T-helper 2 cell treated with Interferon-gamma antibody and Interleukin-4, amounts not matched to agents 5 μg/mL and 100 μg/mL, for 36 hours (primary cell): ENCODE data around the gene RBM42.
"Not testable (repeated sequence)": the region's sequence is repeated elsewhere in the genome, so short reads cannot be mapped to it uniquely, and the experiment has no call there.

Experiments
- DNase-seq: peaks from one replicate; pipeline ENCODE4 v3.0.0; 2021; ENCODE audit warnings: low spot score
- H3K27ac Mint-ChIP-seq: one replicate; pipeline ENCODE4 v1.8.0; 2021; ENCODE audit warnings: mild to moderate bottlenecking, mixed read lengths
- H3K27me3 Mint-ChIP-seq: one replicate; pipeline ENCODE4 v1.8.0; 2021; ENCODE audit warnings: low read depth, mixed read lengths
- H3K36me3 Mint-ChIP-seq: one replicate; pipeline ENCODE4 v1.8.0; 2021; ENCODE audit warnings: low read depth, mixed read lengths
- H3K4me1 Mint-ChIP-seq: one replicate; pipeline ENCODE4 v1.8.0; 2021; ENCODE audit warnings: low read depth, mixed read lengths
- H3K4me3 Mint-ChIP-seq: one replicate; pipeline ENCODE4 v1.8.0; 2022; ENCODE audit warnings: mild to moderate bottlenecking, moderate library complexity, mixed read lengths
- H3K9me3 Mint-ChIP-seq: one replicate; pipeline ENCODE4 v1.8.0; 2021; ENCODE audit warnings: mixed read lengths

RBM42 gene

GRCh38 chr19:35628565-35629331 lies at the start of gene RBM42:
Gene RBM42, plus strand, starts transcription at chr19:35629036. Its CDS starts 118 bp downstream, at chr19:35629154.
- H3K4me1 Mint-ChIP-seq: peaks cover 8% of the 10 kb centered on the region
- no peaks in the 10 kb centered on the region for H3K9me3 Mint-ChIP-seq
- peak within 1 kb of the TSS; percentile 99 for H3K27ac Mint-ChIP-seq
- H3K36me3 Mint-ChIP-seq: peaks cover 30% of the 10 kb centered on the region
- peak within 1 kb of the TSS; percentile 99 for H3K4me3 Mint-ChIP-seq
- no peaks in the 10 kb centered on the region for H3K27me3 Mint-ChIP-seq
- DNase-seq: peak; percentile 96

GRCh38 chr19:35582760-35583159 lies 46.1 kb upstream of the RBM42 start:
- H3K27ac Mint-ChIP-seq: no peak overlapping the region
- H3K4me3 Mint-ChIP-seq: no peak overlapping the region
- H3K9me3 Mint-ChIP-seq: peaks cover 2% of the 10 kb centered on the region
- H3K4me1 Mint-ChIP-seq: no peaks in the 10 kb centered on the region
- H3K27me3 Mint-ChIP-seq: peaks cover 9% of the 10 kb centered on the region
- no peaks in the 10 kb centered on the region for H3K36me3 Mint-ChIP-seq
- DNase-seq: no peak

GRCh38 chr19:35585848-35586247 lies 43.0 kb upstream of the RBM42 start, which contains the start of gene PMIS2:
Gene PMIS2, plus strand, starts transcription at chr19:35586173. Its CDS starts 87 bp downstream, at chr19:35586260.
- Mint-ChIP-seq H3K27me3 (peaks cover 9% of the 10 kb centered on the region), H3K9me3 (no peaks in the 10 kb centered on the region)

GRCh38 chr19:35587321-35587720 lies 41.5 kb upstream of the RBM42 start:
- DNase-seq: no peak
- H3K36me3 Mint-ChIP-seq: no peaks in the 10 kb centered on the region
- no peak overlapping the region for H3K27ac Mint-ChIP-seq
- peaks cover under 1% of the 10 kb centered on the region for H3K4me1 Mint-ChIP-seq
- peaks cover 9% of the 10 kb centered on the region for H3K27me3 Mint-ChIP-seq
- no peaks in the 10 kb centered on the region for H3K9me3 Mint-ChIP-seq
- H3K4me3 Mint-ChIP-seq: no peak overlapping the region

More at GRCh38 chr19:35585848-35586247, 43.0 kb upstream of the RBM42 start, which contains the start of gene PMIS2:
- H3K4me1 Mint-ChIP-seq: no peaks in the 10 kb centered on the region
- no peak within 1 kb of the TSS for H3K4me3 Mint-ChIP-seq
- no peak for DNase-seq
- H3K36me3 Mint-ChIP-seq: no peaks in the 10 kb centered on the region
- no peak within 1 kb of the TSS for H3K27ac Mint-ChIP-seq

GRCh38 chr19:35590875-35591274 lies 38.0 kb upstream of the RBM42 start:
- DNase-seq: no peak
- H3K27ac Mint-ChIP-seq: no peak overlapping the region
- H3K36me3 Mint-ChIP-seq: no peaks in the 10 kb centered on the region
- H3K4me3 Mint-ChIP-seq: no peak overlapping the region
- H3K9me3 Mint-ChIP-seq: no peaks in the 10 kb centered on the region
- peaks cover 4% of the 10 kb centered on the region for H3K27me3 Mint-ChIP-seq
- H3K4me1 Mint-ChIP-seq: peaks cover 2% of the 10 kb centered on the region

GRCh38 chr19:35592226-35592625 lies 36.6 kb upstream of the RBM42 start:
- Mint-ChIP-seq H3K36me3 (no peaks in the 10 kb centered on the region), H3K27me3 (no peaks in the 10 kb centered on the region), H3K4me1 (peaks cover 10% of the 10 kb centered on the region), H3K9me3 (no peaks in the 10 kb centered on the region), H3K27ac (no peak overlapping the region), H3K4me3 (no peak overlapping the region)
- DNase-seq: no peak

- H3K36me3 Mint-ChIP-seq, H3K9me3 Mint-ChIP-seq, DNase-seq, H3K4me3 Mint-ChIP-seq, H3K27me3 Mint-ChIP-seq, H3K27ac Mint-ChIP-seq: not testable (repeated sequence)
- peaks cover 10% of the 10 kb centered on the region for H3K4me1 Mint-ChIP-seq
Observed at GRCh38 chr19:35595026-35595425, 33.8 kb upstream of the RBM42 start.

- Mint-ChIP-seq H3K27me3 (peaks cover 8% of the 10 kb centered on the region), H3K27ac (no peak overlapping the region), H3K4me1 (peaks cover 10% of the 10 kb centered on the region)
Observed at GRCh38 chr19:35595928-35596327, 32.9 kb upstream of the RBM42 start.

GRCh38 chr19:35596366-35596999 lies 32.4 kb upstream of the RBM42 start:
- DNase-seq: no peak
- Mint-ChIP-seq H3K4me3 (no peak overlapping the region), H3K4me1 (peaks cover 10% of the 10 kb centered on the region), H3K36me3 (no peaks in the 10 kb centered on the region), H3K9me3 (no peaks in the 10 kb centered on the region), H3K27ac (peak overlapping the region; percentile 48), H3K27me3 (peaks cover 8% of the 10 kb centered on the region)

More at GRCh38 chr19:35595928-35596327, 32.9 kb upstream of the RBM42 start:
- DNase-seq: no peak
- Mint-ChIP-seq H3K36me3 (no peaks in the 10 kb centered on the region), H3K9me3 (no peaks in the 10 kb centered on the region), H3K4me3 (no peak overlapping the region)

- DNase-seq: no peak
- H3K27me3 Mint-ChIP-seq: peaks cover 8% of the 10 kb centered on the region
- H3K4me1 Mint-ChIP-seq: no peaks in the 10 kb centered on the region
- no peaks in the 10 kb centered on the region for H3K36me3 Mint-ChIP-seq
- no peak overlapping the region for H3K4me3 Mint-ChIP-seq
- H3K27ac Mint-ChIP-seq: no peak overlapping the region
- H3K9me3 Mint-ChIP-seq: peaks cover 4% of the 10 kb centered on the region
Observed at GRCh38 chr19:35601971-35602370, 26.9 kb upstream of the RBM42 start.

GRCh38 chr19:35604436-35604835 lies 24.4 kb upstream of the RBM42 start:
- H3K4me1 Mint-ChIP-seq, H3K27me3 Mint-ChIP-seq, H3K27ac Mint-ChIP-seq, H3K36me3 Mint-ChIP-seq, H3K4me3 Mint-ChIP-seq, DNase-seq: not testable (repeated sequence)
- H3K9me3 Mint-ChIP-seq: peaks cover 21% of the 10 kb centered on the region

- Mint-ChIP-seq H3K4me1 (peaks cover 17% of the 10 kb centered on the region), H3K9me3 (peaks cover 21% of the 10 kb centered on the region)
- not testable (repeated sequence) for H3K27me3 Mint-ChIP-seq, H3K27ac Mint-ChIP-seq, DNase-seq, H3K36me3 Mint-ChIP-seq, H3K4me3 Mint-ChIP-seq
Observed at GRCh38 chr19:35607170-35607569, 21.7 kb upstream of the RBM42 start.

- H3K4me3 Mint-ChIP-seq: no peak overlapping the region
- DNase-seq: no peak
- H3K4me1 Mint-ChIP-seq: peaks cover 22% of the 10 kb centered on the region
- H3K9me3 Mint-ChIP-seq: peaks cover 21% of the 10 kb centered on the region
- no peaks in the 10 kb centered on the region for H3K27me3 Mint-ChIP-seq
- peaks cover 9% of the 10 kb centered on the region for H3K36me3 Mint-ChIP-seq
- no peak overlapping the region for H3K27ac Mint-ChIP-seq
Observed at GRCh38 chr19:35607661-35608060, 21.2 kb upstream of the RBM42 start.

GRCh38 chr19:35608251-35608650 lies 20.6 kb upstream of the RBM42 start:
- Mint-ChIP-seq H3K4me1 (peaks cover 22% of the 10 kb centered on the region), H3K4me3 (peak overlapping the region; percentile 6), H3K9me3 (peaks cover 21% of the 10 kb centered on the region), H3K27me3 (no peaks in the 10 kb centered on the region), H3K36me3 (peaks cover 9% of the 10 kb centered on the region), H3K27ac (peak overlapping the region; percentile 28)
- DNase-seq: no peak
